SW480 (cell line): ENCODE results near the gene SMYD3.
"Not testable (repeated sequence)": the region's sequence is repeated elsewhere in the genome, so short reads cannot be mapped to it uniquely, and the experiment has no call there.

Experiments used
- DNase-seq: peaks from one replicate; pipeline ENCODE4 v3.0.0-alpha.2; 2016; ENCODE audit warnings: low spot score

SMYD3 gene

GRCh38 chr1:246351721-246352120 is 155.4 kb downstream of the SMYD3 start:
- DNase-seq = no peak

DNA sequence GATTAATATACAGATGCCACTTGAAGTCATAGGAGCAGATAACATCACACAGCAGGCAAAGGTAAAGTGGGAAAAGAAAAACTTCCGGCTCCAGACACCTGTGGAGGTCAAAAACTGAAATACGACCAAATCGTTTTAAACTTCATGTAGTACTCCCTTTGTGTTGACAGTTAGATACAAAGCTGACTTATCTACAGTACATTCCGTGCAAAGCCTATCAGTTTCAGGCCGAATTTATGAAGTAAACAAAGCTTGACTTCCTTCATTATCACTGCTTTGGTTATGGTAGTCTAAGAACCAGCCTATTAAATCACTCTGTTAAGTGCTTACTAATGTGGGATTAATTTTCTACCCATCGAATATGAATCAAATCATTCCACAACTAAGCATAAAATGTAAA is 156.3 kb downstream of the SMYD3 start:
- DNase-seq = no peak

DNA sequence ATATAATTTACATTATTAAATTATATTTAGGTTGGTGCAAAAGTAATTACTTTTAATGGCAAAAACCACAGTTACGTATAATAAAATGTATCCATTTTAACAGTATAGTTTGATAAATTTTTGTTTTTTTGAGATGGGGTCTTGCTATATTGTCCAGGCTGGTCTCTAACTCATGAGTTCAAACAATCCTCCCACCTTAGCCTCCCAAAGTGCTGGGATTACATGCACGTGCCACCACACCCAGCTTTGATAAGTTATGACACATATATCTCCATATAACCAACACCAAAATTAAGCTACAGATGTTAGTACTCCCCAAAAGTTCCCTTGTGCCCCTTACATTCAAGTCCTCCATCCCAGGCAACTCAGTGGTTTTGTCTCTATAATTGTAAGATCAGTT is 163.1 kb downstream of the SMYD3 start:
- DNase-seq = no peak

DNA sequence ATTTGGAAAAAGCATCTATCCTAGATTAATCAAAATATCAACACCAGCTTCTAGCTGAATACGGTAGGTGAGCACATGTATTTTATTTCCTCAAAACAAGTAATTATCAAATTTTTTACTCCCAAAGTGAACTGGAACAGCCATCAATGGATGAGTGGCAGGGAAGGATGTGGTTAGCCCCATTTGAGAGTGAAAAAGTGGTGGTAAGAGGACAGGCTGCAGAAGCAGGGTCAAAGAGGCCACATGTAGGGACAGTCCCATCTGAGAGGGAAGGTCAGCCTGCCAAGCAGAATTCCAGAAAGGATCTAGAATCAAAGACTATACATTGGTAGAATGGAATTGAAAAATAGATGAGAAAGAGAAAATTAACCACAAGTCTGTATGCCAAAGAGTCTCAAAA is 163.8 kb downstream of the SMYD3 start:
- DNase-seq = no peak

DNA sequence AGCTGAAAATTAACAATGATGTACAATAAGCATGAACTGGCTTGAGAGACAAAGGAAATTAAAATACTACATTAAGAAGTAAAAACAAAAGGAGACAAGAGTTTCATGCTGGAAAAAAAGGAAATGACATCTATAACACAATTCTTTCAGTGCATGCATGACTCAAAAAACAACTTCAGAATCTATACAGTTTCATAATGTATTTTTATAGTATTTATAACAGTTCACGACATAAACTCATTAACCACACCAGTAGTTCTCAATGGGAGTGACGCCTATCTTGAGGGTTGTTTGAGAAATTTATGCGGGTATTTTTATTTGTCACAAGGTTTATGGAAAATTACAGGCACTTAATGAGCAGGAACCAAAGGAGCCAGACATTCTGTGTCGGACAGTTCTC is 168.5 kb downstream of the SMYD3 start:
- DNase-seq = no peak

DNA sequence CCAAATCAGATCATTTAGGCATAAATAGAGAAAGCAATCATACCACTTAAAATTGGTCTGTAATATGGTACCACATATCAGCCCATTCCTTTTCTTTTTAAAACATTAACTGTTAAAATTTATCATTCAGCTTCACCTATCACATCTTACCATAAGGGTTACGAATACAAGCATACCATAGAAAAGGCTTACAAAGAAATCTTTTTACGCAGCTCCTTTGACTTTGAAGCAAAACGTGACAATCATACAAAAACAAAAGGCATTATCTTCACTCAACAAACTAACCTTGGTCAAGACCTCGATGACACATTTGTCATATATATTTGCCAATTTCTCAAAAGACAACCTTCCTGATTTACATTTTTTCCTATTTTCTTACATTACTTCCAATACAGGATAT is 169.0 kb downstream of the SMYD3 start:
- DNase-seq = no peak

- DNase-seq = no peak
Observed at GRCh38 chr1:246335151-246335550, 171.9 kb downstream of the SMYD3 start.

- DNase-seq = no peak
Observed at GRCh38 chr1:246333855-246334254, 173.2 kb downstream of the SMYD3 start.

DNA sequence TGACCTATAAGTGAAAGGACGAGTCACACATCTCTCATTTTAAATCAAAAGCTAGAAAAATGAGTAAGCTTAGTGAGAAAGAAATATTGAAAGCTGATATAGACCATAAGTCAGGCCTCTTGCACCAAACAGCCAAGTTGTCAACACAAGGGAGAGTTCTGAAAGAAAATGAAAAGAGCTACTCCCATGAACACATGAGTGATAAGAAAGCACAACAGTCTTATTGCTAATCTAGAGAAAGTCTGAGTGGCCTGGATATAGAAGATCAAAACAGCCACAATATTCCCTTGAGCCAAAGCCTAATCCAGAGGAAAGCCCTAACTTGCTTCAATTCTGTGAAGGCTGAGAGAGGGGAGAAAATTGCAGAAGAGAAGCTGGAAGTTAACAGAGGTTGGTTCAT is 175.0 kb downstream of the SMYD3 start:
- no peak for DNase-seq

DNA sequence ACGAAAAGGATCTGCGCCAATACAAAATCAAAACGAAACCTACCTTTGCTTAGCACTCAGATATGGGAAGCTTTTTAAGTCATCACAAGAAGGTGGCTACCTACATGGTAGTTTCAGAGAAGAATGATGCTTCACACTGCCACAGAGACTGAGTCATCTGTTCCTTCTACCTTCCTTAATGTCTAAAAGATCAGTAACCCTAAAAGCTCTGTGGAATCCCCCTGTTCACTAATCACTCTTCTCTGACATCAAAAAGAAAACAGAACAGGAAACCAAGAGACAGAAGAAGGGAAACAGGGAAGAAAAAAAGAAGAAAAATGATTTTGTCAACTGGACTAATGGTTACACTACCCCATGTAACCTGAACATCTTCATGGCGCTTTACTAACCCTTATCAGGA is 177.2 kb downstream of the SMYD3 start:
- no peak for DNase-seq

DNA sequence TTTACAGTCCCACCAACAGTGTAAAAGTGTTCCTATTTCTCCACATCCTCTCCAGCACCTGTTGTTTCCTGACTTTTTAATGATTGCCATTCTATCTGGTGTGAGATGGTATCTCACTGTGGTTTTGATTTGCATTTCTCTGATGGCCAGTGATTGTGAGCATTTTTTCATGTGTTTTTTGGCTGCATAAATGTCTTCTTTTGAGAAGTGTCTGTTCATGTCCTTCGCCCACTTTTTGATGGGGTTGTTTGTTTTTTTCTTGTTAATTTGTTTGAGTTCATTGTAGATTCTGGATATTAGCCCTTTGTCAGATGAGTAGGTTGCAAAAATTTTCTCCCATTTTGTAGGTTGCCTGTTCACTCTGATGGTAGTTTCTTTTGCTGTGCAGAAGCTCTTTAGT is 177.8 kb downstream of the SMYD3 start:
- DNase-seq = not testable (repeated sequence)

- DNase-seq = no peak
Observed at GRCh38 chr1:246324711-246325110, 182.4 kb downstream of the SMYD3 start.

- not testable (repeated sequence) for DNase-seq
Observed at GRCh38 chr1:246324033-246324432, 183.0 kb downstream of the SMYD3 start.

GRCh38 chr1:246320286-246320685 is 186.8 kb downstream of the SMYD3 start:
- no peak for DNase-seq

GRCh38 chr1:246319083-246319714 is 187.9 kb downstream of the SMYD3 start:
- no peak for DNase-seq

GRCh38 chr1:246318622-246319021 is 188.5 kb downstream of the SMYD3 start:
- no peak for DNase-seq

DNA sequence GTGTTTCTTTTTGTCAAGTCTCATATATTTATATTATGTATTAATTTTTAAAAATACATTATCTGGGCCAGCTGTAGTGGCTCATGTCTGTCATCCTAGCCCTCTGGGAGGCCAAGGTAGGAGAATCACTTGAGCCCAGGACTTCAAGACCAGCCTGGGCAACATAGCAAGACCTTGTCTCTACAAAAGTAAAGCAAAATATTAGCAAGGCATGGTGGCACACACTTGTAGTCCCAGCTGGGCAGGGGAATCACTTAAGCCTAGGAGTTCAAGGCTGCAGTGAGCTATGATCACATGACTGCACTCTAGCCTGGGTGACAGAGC is 189.1 kb downstream of the SMYD3 start:
- no peak for DNase-seq

DNA sequence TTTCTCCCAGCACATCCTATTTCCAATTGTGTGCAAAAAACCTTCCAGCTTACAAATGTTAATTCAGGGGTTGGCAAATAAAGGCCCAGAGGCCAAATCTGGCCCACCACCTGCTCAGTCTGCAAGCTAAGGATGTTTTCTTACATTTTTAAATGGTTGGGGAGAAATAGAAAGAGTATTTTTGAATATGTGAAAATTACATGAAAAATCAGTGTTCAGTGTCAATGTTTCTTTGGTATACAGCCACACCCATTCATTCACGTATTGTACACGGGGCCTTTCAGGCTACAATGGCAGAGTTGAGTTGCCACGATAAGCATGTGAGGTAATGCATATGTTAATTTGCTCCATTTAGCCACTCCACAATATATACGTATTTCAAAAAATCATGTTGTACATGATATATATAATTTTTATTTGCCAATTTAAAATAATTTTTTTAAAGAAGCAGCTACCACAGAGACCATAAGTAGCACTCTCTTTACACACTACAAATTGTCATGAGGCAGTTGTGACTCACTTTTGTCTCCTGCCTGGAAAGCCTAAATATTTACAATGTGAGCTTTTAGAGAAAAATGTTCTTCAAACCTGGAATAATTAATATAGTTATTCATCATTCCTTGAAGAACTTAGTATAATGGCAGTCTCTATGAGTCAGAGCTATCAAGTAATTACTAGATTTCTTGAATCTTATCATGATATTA is 189.6 kb downstream of the SMYD3 start:
- no peak for DNase-seq

DNA sequence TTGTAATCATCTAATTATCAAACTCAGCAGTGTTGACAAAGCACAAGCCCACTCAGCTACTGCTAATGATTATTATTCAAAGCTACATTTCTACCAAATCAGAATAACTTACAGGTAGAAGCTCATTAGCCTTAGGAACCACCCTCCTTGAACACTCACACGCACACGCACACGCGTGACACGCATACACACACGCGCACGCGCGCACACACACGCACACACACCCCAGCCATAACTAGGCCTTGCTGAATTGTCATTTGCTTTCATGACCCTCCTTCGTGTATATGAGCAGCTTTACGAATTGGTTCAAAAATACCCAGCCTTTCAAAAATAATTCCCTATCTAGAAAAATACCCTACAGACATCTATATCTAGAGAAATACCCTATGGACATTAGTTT is 195.6 kb downstream of the SMYD3 start:
- no peak for DNase-seq

- DNase-seq = no peak
Observed at GRCh38 chr1:246309247-246309884, 197.7 kb downstream of the SMYD3 start.

- DNase-seq = no peak
Observed at GRCh38 chr1:246308533-246309075, 198.5 kb downstream of the SMYD3 start.

DNA sequence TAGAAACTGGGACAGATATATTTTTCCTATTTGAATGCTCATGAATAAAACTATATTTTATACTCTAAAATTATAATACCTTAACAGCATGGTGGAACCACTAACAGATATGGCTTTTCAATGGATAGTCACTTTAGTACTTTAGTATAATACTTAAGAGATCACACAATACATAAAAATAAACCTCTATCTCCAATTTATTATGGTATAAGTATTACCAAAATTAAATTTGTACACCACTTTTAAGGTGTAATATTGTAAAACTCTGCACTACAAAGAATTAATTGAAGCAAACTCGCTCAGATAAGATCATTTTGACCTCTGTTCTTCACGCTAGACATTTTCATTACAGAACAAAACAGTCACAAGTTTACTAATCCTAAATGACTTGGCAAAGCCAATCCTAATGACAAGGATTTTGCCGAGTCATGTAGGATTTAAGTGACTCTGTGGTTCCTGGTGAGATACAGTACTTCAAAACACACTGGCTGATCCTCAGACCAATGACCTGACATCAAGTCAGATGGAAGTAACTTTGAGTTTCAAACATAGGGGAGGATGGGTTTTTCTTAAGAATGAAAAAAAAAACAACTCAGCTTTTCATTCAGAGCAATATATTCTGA is 200.6 kb downstream of the SMYD3 start:
- DNase-seq = no peak
